DMS79 (cell line): ENCODE data around the gene LCA5L.
"Not testable (repeated sequence)": the region's sequence is repeated elsewhere in the genome, so short reads cannot be mapped to it uniquely, and the experiment has no call there.

ENCODE experiments used
- DNase-seq: peaks from one replicate; lab custom pipeline; 2025; lab: John Stamatoyannopoulos, UW

Gene LCA5L

DNA sequence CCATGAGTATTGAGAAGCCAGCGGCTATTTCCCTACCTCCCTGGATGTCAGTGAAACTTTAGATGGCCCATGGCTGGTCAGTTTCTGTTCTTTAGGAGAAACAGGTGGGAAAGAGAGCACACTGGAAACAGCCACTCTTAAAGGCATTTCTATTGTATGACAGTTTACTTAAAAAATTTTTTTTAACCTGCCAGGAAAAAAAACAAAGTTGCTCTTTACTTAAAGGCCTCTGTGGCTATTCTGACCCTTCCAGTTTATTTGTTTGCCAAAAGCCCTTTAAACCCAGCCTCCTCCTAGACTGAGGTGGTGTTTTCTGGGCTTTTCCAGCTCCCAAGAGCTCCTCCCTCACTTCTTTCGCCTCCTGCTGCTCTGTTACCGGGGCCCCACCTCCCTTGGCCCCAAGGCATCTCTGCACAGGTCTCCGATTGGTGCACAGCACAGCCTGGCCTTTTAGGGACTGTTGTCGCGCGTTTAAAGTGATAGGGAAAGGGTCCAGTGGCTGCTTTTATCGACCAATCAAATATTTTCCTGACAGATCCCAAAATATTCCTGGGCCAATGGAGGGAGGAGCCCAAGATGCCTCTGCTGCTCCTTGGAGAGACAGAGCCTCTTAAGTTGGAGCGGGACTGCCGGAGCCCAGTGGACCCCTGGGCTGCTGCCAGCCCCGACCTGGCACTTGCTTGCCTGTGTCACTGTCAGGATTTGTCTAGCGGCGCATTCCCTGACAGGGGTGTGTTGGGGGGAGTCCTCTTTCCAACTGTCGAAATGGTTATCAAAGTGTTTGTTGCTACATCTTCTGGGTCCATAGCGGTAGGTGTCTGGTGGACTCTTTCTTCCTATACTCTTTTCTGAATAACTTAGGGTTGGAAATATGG lies 6.0 kb upstream of the LCA5L start, which contains the start of gene SH3BGR:
TSS of gene SH3BGR (plus strand) at position 639 of the 875 bp plus-strand sequence. CDS start at position 766, 127 bp downstream.
- DNase-seq: no peak

GRCh38 chr21:39447264-39447663 lies 1.7 kb upstream of the LCA5L start:
- no peak for DNase-seq

DNA sequence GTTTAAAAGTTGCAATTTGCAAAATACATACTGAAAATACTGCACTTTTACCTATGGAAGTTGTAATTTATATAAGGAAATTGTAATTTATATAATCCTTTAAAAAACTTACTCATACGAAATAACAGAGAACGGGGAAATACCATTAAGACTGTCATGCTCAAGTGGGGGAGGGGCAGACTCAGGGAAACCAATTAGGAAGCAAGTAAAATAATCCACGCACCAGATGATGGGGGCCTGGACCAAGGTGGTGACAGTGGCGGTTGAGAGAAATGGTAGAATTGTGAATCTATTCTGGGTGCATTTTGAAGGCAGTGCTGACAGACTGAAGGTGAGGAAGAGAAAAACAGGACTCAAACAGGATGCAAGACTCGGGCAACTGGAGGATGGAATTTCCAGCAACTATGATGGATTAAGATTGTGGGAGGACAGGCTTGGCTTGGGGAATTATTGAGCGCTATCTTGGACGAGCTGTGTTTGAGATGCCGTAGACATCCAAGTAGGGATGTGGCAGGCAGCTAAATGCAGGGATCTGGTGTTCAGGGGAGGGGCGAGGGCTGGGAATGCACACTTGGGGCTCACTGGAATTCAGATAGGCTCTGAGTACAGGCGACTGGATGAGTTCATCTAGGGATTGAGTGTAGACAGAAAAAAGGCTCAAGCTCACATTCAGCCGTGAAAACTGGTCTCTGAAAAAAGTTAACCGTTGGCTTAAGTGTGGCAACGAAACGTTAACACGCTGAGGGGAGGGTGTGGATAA lies 977 bp downstream of the LCA5L start:
- DNase-seq: no peak

- no peak for DNase-seq
These were observed 3.8 kb downstream of the LCA5L start for GRCh38 chr21:39441502-39442475.

GRCh38 chr21:39439232-39439631 lies 6.3 kb downstream of the LCA5L start:
- no peak for DNase-seq

GRCh38 chr21:39434950-39435349 lies 10.6 kb downstream of the LCA5L start:
- no peak for DNase-seq

- DNase-seq: no peak
These were observed 14.6 kb downstream of the LCA5L start for GRCh38 chr21:39430954-39431353.

DNA sequence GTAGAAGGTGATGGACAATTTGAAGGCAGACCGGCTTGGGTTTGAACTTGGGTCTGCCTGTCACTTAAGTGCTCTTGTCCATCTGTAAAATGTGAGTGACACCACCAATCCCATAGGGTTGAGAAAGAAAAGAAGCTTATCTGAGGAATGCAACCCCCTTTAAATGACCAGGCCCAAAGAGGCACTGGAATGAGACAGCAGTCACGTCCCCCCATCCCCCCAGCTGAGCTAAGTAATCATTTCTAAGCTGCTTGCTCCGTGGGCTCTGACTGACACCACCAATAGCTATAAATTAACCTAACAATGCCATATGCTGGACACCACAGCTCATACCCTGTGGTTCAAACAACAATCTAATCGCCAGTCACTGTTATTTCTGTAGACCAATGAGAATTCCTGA lies 15.1 kb downstream of the LCA5L start:
- DNase-seq: no peak

GRCh38 chr21:39430016-39430415 lies 15.6 kb downstream of the LCA5L start:
- DNase-seq: no peak

- DNase-seq: no peak
These were observed 16.1 kb downstream of the LCA5L start for GRCh38 chr21:39429445-39429844.

- no peak for DNase-seq
These were observed 22.9 kb downstream of the LCA5L start for GRCh38 chr21:39422527-39423241.

GRCh38 chr21:39419204-39419603 lies 26.4 kb downstream of the LCA5L start:
- not testable (repeated sequence) for DNase-seq

DNA sequence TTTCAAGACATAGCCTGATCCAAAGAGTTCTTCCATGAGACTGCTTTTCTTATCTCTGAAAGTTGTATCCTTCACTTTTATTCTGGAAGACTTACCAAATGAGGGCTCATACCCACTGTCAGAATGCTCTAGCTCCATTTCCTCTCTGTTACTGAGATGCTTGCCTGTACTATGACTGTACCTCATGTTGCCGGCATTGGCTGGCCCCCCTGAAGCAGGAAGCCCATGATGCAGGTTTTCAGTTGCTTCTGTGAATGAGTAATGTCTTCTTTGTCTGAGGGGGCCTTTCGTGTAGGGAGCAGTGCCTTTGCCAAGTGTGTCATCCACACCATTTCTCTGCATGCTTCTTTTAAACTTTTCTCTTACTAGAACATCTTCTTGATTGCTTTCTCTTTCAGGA lies 39.5 kb downstream of the LCA5L start:
- no peak for DNase-seq

- DNase-seq: no peak
These were observed 45.4 kb downstream of the LCA5L start for GRCh38 chr21:39400173-39400572.

DNA sequence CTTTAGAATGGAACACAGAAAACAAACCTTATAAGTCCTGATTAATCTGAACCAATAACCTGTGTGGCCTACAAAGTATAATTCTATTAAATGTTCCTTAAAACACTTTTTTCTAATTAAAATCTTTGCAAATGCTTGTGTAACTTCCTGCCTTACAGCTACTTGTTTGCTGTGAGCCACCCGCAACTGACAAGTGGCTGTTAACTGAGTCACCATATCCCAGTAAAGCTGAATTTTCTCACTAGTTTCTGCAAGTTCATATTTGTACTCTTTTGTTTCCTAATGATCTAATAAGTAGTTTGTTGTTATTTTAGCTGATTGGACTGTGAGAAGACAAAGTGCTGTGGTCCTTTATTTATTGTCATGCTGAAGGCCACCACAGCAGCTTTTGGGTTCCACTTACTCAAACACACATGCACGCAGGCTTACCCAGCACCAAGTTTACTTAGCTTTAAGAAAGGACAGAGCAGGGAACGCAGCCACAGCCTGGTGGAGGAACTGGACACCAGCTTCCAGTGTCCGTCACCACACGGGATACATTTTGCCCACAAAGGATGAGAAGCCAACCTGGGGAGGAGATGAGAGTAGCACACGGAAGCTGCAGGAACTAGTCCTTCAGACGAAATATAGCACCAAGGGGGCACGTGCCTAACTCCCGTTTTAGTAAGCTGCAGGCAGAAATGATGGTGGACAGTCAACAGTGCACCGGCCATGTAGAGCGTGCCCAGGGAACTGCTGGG lies 47.8 kb downstream of the LCA5L start:
- DNase-seq: no peak

DNA sequence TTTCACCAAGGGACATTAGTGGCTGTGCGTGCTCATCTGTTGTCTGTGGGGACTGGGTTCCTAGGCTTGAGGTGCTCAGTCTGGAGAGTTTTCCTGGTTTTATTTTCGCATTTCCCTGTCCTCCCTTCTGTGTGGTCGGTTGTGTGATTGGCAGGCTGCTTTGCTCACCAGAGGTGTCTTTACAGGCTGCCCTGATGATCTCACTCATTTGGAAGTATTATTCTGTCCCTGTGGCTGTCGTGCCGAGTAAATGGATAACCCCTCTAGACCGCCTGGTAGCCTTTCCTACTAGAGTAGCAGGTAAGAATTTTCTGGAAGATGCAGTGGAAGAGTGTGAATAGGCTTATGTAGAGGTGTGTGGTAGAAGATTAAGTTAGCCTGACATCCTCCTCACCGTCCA lies 52.6 kb downstream of the LCA5L start:
- no peak for DNase-seq

DNA sequence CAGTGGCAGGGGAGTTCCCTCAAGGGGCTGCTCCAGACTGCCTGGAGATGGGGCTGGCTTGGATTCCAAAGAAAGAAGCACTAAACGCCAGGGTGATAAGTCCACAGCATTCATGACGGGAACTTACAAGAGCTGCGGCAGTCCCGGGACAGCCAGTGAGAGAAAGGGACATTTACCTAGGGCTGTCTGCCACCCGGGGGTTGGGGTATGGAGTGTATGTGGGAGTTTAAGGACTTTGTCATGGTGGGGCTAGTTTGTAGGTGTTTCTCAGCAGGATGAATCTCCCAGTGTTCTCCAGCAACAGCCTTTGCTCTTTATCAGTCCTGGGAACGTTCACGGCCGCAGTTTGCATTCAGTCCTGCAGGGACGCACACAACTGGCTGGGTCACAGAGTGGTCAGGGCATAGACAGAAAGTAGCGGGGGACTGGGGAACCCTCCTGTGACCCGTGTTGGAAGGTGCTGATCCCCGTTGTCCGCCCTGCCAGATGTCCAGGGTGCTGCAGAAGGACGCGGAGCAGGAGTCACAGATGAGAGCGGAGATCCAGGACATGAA lies 55.3 kb downstream of the LCA5L start:
- DNase-seq: no peak

DNA sequence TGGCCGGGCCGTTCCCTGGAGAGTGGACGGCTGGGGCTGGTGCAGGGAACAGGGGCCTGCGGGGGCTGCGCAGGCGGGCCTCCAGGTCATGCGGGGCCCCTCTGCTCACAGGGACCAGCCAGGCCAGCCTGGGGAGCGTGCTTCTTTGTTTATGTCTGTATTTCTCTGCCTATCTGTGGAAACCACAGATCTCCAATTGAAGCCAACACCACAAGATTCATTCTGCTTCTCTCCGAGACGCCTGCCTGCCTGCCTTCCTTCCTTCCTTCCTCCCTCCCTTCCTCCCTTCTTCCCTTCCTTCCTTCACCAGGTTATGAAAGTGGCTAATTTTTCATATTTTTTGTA lies 56.8 kb downstream of the LCA5L start:
- DNase-seq: no peak

DNA sequence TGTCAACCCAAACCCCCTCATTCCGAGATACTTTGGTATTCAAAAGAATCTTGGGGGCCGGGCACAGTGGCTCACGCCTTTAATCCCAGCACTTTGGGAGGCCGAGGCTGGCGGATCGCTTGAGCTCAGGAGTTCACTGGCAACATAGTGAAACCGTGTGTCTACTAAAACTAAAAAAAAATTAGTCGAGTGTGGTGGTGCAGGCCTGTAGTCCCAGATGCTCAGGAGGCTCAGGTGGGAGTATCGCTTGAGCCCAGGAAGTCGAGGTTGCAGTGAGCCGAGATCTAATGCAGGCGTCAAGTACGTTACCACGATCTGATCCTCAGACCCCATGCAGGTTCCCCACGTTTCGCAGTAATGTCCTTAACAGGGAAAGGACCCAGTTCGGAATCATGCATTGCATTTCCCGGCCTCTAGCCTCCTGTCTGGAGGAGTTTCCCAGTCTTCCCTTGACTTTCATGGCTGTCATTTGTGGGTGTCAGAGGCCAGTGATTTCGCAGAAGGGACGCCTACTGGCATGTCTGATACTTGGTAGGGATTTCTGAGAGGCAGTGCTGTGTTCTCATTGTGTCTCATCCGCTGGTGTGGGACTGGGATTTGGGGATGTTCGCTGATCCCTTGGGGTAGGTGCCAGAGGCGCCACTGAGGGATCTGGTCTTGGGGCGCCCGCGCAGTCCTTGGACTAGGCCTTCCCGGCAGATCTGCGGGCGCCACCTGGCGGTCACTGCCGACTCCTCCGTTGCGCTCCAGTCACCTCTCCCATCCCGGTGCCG lies 57.4 kb downstream of the LCA5L start:
- peak; percentile 48 for DNase-seq
